Esophagus squamous epithelium (tissue), 5 donors: ENCODE data around the gene CCR5AS.
"Not testable (repeated sequence)": the region's sequence is repeated elsewhere in the genome, so short reads cannot be mapped to it uniquely, and the experiment has no call there.

Experiments used
- DNase-seq: peaks from one replicate; lab custom pipeline; 2025; lab: John Stamatoyannopoulos, UW
- H3K27ac ChIP-seq, 4 donors: fragments of 200-600 bp; sonication (generic); one replicate each; pipeline ENCODE4 v1.5.1; 2016 to 2019; ENCODE audit warnings: mild to moderate bottlenecking in 1 of 4
- H3K27me3 ChIP-seq, 4 donors: fragments of 200-600 bp; sonication (generic); 1 replicate in 3 of 4; 2 replicates in 1 of 4; pipeline versions ENCODE4 v1.5.1 to v1.6.0; 2017 to 2021; ENCODE audit warnings: antibody characterized with exemption in 1 of 4
- H3K36me3 ChIP-seq, 3 donors: fragments of 200-600 bp; sonication (generic); one replicate each; pipeline ENCODE4 v1.5.1; 2016 to 2019
- H3K4me1 ChIP-seq, 3 donors: fragments of 200-600 bp; sonication (generic); one replicate each; pipeline ENCODE4 v1.5.1; 2017 to 2019
- H3K4me3 ChIP-seq, 4 donors: fragments of 200-600 bp; sonication (generic); 1 replicate in 3 of 4; 2 replicates in 1 of 4; pipeline ENCODE4 v1.5.1; 2016 to 2019; ENCODE audit warnings: mild to moderate bottlenecking in 2 of 4, moderate library complexity in 1 of 4
- H3K9me3 ChIP-seq, 3 donors: fragments of 200-600 bp; sonication (generic); one replicate each; pipeline ENCODE4 v1.5.1; 2016 to 2019
- CTCF ChIP-seq, 6 experiments: fragments of 450-650 bp in 4 of 6; fragments of 200-600 bp in 2 of 6; sonication (generic) in 2 of 6; IDR thresholded peaks; one replicate each; pipeline ENCODE4 v1.5.1; 2016 to 2019; ENCODE audit warnings: antibody characterized with exemption in 6 of 6, mild to moderate bottlenecking in 4 of 6, moderate library complexity in 4 of 6
- POLR2A ChIP-seq, 4 donors: fragments of 450-650 bp; IDR thresholded peaks; one replicate each; pipeline ENCODE4 v1.6.1; 2017; ENCODE audit warnings: antibody characterized with exemption in 4 of 4, mild to moderate bottlenecking in 4 of 4, moderate library complexity in 3 of 4
- WGBS, 2 donors: methylation state at CpG; one replicate each; pipeline ENCODE4 v1.1.5; 2018; 5-methylcytosine and 5-hydroxymethylcytosine counted together
- intact Hi-C: fragments of 100-400 bp; cut with DNase I; formaldehyde crosslinking; loops from one replicate; pipeline ENCODE4 v1.15.0; 2022
- donor health status: DM: yes; HTN: yes; CAD: no.

The CCR5AS gene

GRCh38 chr3:46344476-46344875 is 62.4 kb downstream of the CCR5AS start:
- no peak overlapping the region for H3K27ac ChIP-seq
- no peak for TF ChIP-seq POLR2A (IDR thresholded peaks at IDR 0.05)
- TF ChIP-seq CTCF (IDR thresholded peaks at IDR 0.05): no peak
- no peak for DNase-seq
- intact Hi-C loops: no loop called here
- peaks cover 0 to 9% (median 0%) of the 10 kb centered on the region in 4 donors for H3K27me3 ChIP-seq
- no peaks in the 10 kb centered on the region for H3K4me1 ChIP-seq
- peaks cover 0 to 10% (median 9%) of the 10 kb centered on the region in 3 donors for H3K9me3 ChIP-seq
- no peaks in the 10 kb centered on the region for H3K36me3 ChIP-seq
- no peak overlapping the region for H3K4me3 ChIP-seq
- 85 to 92% methylated on average over 4 of the region's 4 CpGs for WGBS, 2 donors

- H3K27ac ChIP-seq: no peak overlapping the region
- intact Hi-C loops: no loop called here
- H3K4me3 ChIP-seq: no peak overlapping the region
- no peaks in the 10 kb centered on the region for H3K36me3 ChIP-seq
- H3K9me3 ChIP-seq: peaks cover 0 to 22% (median 18%) of the 10 kb centered on the region in 3 donors
- no peak for DNase-seq
- H3K4me1 ChIP-seq: peaks cover 0 to 10% (median 0%) of the 10 kb centered on the region in 3 donors
- 86 to 94% methylated on average over 1 of the region's 1 CpG for WGBS, 2 donors
- TF ChIP-seq POLR2A (IDR thresholded peaks at IDR 0.05): no peak
- TF ChIP-seq CTCF (IDR thresholded peaks at IDR 0.05): no peak
- no peaks in the 10 kb centered on the region for H3K27me3 ChIP-seq
Measured at GRCh38 chr3:46338840-46339239, 68.0 kb downstream of the CCR5AS start.

- Histone ChIP-seq H3K9me3 (peaks cover 0 to 22% (median 18%) of the 10 kb centered on the region in 3 donors), H3K4me3 (no peak overlapping the region), H3K4me1 (peaks cover 0 to 10% (median 0%) of the 10 kb centered on the region in 3 donors), H3K27me3 (no peaks in the 10 kb centered on the region), H3K27ac (no peak overlapping the region), H3K36me3 (no peaks in the 10 kb centered on the region)
- intact Hi-C loops: no loop called here
- DNase-seq: no peak
- no peak for TF ChIP-seq POLR2A (IDR thresholded peaks at IDR 0.05)
- no peak for TF ChIP-seq CTCF (IDR thresholded peaks at IDR 0.05)
Measured at GRCh38 chr3:46337911-46338310, 69.0 kb downstream of the CCR5AS start.

GRCh38 chr3:46335541-46335940 is 71.3 kb downstream of the CCR5AS start:
- intact Hi-C loops: no loop called here
- 69 to 72% methylated on average over 3 of the region's 3 CpGs for WGBS, 2 donors
- Histone ChIP-seq H3K4me3 (no peak overlapping the region), H3K27me3 (no peaks in the 10 kb centered on the region), H3K36me3 (no peaks in the 10 kb centered on the region), H3K9me3 (peaks cover 0 to 22% (median 18%) of the 10 kb centered on the region in 3 donors), H3K27ac (no peak overlapping the region), H3K4me1 (peaks cover 0 to 10% (median 0%) of the 10 kb centered on the region in 3 donors)
- TF ChIP-seq CTCF (IDR thresholded peaks at IDR 0.05) (no peak), POLR2A (IDR thresholded peaks at IDR 0.05) (no peak)
- DNase-seq: no peak

GRCh38 chr3:46334741-46335478 is 72.0 kb downstream of the CCR5AS start:
- DNase-seq: no peak
- peaks cover 0 to 10% (median 0%) of the 10 kb centered on the region in 3 donors for H3K4me1 ChIP-seq
- H3K9me3 ChIP-seq: peaks cover 0 to 17% (median 12%) of the 10 kb centered on the region in 3 donors
- no peak for TF ChIP-seq POLR2A (IDR thresholded peaks at IDR 0.05)
- TF ChIP-seq CTCF (IDR thresholded peaks at IDR 0.05): no peak
- no peaks in the 10 kb centered on the region for H3K36me3 ChIP-seq
- H3K4me3 ChIP-seq: no peak overlapping the region
- intact Hi-C loops: no loop called here
- H3K27me3 ChIP-seq: no peaks in the 10 kb centered on the region
- 30 to 34% methylated on average over 4 of the region's 4 CpGs for WGBS, 2 donors
- no peak overlapping the region for H3K27ac ChIP-seq

- H3K27ac ChIP-seq, H3K4me3 ChIP-seq, H3K4me1 ChIP-seq, H3K36me3 ChIP-seq, intact Hi-C loops, H3K9me3 ChIP-seq, H3K27me3 ChIP-seq, DNase-seq: not testable (repeated sequence)
- 83 to 100% methylated on average over 1 to 3 of the region's 3 CpGs for WGBS, 2 donors
Measured at GRCh38 chr3:46330676-46331075, 76.2 kb downstream of the CCR5AS start.
